Mucosa of descending colon (tissue), 3 donors: Measurements from ENCODE around the gene ENOX1. TPM values are rescaled to one million over a fixed set of nuclear protein-coding genes. Genes with fewer than 3 reads are reported as not detected.

Source experiments
- ATAC-seq: fragments of 200-7000 bp; cut with Tn5 transposase; one replicate; pipeline ENCODE4 v1.9.1; 2020; ENCODE audit warnings: mild to moderate bottlenecking, moderate library complexity
- DNase-seq, 3 donors: peaks; one replicate each; pipeline ENCODE4 v3.0.0-alpha.2; 2020
- H3K36me3 ChIP-seq: fragments of 200-600 bp; one replicate; pipeline ENCODE4 v1.8.0; 2021; ENCODE audit warnings: low read depth, mild to moderate bottlenecking
- H3K4me1 ChIP-seq: fragments of 200-600 bp; one replicate; pipeline ENCODE4 v1.8.0; 2021; ENCODE audit warnings: low read depth, mild to moderate bottlenecking
- H3K4me3 ChIP-seq: fragments of 200-600 bp; one replicate; pipeline ENCODE4 v1.8.0; 2021; ENCODE audit warnings: mild to moderate bottlenecking
- H3K9me3 ChIP-seq: fragments of 200-600 bp; one replicate; pipeline ENCODE4 v1.8.0; 2021; ENCODE audit warnings: mild to moderate bottlenecking
- intact Hi-C, 2 donors: fragments of 100-400 bp; cut with DNase I in 1 of 2; cut with micrococcal nuclease in 1 of 2; formaldehyde crosslinking; loops; one replicate each; pipeline versions ENCODE4 v1.11.0 to v1.11.1; 2022; cut with DNase I, micrococcal nuclease
- total RNA-seq, 3 donors: library from RNA; stranded (reverse); fragmentation: NEBNext Ultra II Directional in 2 of 3; extraction: Animal tissue kit (Norgen Biotek cat#: 25700) in 2 of 3; gene quantifications; one replicate each; pipeline versions ENCODE4 v1.2.1 to v1.2.4, GENCODE V29; 2021 to 2023
- TF ChIP-seq, protein P1 (sequence below): fragments of 200-600 bp; IDR thresholded peaks from one replicate; pipeline ENCODE4 v1.8.0; 2022; ENCODE audit warnings: antibody characterized with exemption, mild to moderate bottlenecking
- donor health status: DM: no; HTN: no; CAD: no; lungs with moderate emphysema.
- donor health status: DM: no; HTN: no; CAD: no.
- donor health status: DM: no; HTN: yes; CAD: no.

Gene ENOX1
- total RNA-seq, 3 donors from 2014 or later, result 0.35 to 9.8 (median 1.2) TPM

DNA sequence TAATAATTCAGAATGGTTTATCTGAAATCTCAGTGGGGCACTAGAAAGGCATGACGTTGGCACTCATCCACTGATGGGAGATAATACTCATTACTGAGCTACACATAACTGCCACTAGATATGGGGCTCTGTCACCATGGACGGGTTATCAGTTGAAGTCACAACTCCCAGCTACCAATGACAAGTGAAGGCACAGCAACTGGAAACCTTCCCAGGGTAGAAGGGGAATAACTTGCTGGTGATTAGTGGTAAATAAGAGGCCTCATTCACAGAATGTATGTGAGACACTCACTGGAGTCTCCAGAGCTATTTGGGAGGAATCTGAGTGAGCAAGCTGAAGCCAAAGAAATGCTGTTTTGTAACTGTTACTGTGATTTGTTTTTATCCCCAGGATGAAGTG lies 249.6 kb downstream of the ENOX1 start:
- H3K36me3 ChIP-seq, result no peaks in the 10 kb centered on the region
- ATAC-seq (no peak), DNase-seq (no peak)
- no peaks in the 10 kb centered on the region for H3K4me1 ChIP-seq
- TF ChIP-seq, protein P1, sequence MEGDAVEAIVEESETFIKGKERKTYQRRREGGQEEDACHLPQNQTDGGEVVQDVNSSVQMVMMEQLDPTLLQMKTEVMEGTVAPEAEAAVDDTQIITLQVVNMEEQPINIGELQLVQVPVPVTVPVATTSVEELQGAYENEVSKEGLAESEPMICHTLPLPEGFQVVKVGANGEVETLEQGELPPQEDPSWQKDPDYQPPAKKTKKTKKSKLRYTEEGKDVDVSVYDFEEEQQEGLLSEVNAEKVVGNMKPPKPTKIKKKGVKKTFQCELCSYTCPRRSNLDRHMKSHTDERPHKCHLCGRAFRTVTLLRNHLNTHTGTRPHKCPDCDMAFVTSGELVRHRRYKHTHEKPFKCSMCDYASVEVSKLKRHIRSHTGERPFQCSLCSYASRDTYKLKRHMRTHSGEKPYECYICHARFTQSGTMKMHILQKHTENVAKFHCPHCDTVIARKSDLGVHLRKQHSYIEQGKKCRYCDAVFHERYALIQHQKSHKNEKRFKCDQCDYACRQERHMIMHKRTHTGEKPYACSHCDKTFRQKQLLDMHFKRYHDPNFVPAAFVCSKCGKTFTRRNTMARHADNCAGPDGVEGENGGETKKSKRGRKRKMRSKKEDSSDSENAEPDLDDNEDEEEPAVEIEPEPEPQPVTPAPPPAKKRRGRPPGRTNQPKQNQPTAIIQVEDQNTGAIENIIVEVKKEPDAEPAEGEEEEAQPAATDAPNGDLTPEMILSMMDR, result no peak
- H3K9me3 ChIP-seq, result peaks cover 3% of the 10 kb centered on the region
- intact Hi-C loops, result no loop called here
- H3K4me3 ChIP-seq, result no peak overlapping the region

DNA sequence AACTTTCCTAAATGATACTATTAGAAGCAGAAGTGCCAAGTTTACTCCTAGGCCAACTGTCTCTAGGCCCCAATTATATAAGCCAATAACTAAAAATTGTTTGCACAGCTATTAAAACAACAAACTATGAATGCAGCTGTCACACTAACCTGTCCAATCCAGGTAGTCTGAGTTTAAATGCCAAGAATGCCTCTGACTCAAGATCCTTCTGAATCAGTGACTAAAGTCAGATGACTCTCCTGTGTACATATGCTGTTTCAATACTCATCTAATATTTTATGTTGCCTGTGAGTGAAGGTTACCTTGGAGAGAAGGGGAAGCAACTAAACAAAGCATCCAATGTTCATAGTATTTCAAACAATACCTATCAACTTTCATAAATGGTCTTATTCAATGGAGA lies 257.0 kb downstream of the ENOX1 start:
- Histone ChIP-seq H3K4me1 (no peaks in the 10 kb centered on the region), H3K36me3 (no peaks in the 10 kb centered on the region), H3K4me3 (no peak overlapping the region), H3K9me3 (no peaks in the 10 kb centered on the region)
- TF ChIP-seq, protein P1, result no peak
- ATAC-seq (no peak), DNase-seq (no peak)
- intact Hi-C loops, result no loop called here

DNA sequence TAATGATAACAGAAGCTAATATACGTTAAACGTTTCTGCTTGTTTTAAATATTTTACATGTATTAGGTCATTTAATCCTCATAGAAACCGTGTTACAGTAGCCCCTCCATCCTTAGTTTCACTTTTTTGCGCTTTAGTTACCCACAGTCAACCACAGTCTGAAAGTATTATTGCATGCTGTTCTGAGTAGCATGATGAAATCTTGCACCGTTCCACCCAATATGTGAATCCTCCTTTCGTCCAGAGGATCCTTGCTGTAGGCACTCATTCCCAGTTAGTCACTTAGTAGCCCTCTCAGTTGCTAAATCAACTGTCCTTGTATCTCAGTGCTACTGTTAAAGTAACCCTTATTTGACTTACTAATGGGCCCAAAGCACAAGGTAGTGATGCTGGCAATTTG lies 257.8 kb downstream of the ENOX1 start:
- no peak for ATAC-seq
- intact Hi-C loops, result no loop called here
- DNase-seq, result no peak
- TF ChIP-seq, protein P1, result no peak
- no peak overlapping the region for H3K4me3 ChIP-seq
- no peaks in the 10 kb centered on the region for H3K9me3 ChIP-seq
- H3K4me1 ChIP-seq, result no peaks in the 10 kb centered on the region
- no peaks in the 10 kb centered on the region for H3K36me3 ChIP-seq

DNA sequence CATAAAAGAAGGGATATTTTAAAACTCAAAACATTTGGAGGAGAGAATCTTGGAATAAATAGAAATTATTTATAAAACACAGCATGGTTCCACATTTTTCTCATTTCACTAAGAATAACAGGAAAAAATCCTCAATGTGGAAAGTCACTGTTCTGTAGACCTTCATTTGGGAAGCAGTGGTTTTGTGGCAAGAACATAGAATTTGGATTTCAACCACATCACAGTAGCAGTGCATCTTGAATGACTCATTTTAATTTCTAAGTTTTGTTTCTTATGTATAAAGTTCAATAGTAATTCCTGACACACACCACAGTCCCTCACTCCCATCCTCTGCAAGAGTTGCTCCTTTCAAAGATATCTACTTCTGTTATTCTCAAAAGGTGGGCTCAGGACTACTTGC lies 264.0 kb downstream of the ENOX1 start:
- Histone ChIP-seq H3K9me3 (no peaks in the 10 kb centered on the region), H3K4me1 (no peaks in the 10 kb centered on the region), H3K36me3 (no peaks in the 10 kb centered on the region), H3K4me3 (no peak overlapping the region)
- TF ChIP-seq, protein P1, result no peak
- ATAC-seq, result no peak
- no peak for DNase-seq
- intact Hi-C loops, result no loop called here

DNA sequence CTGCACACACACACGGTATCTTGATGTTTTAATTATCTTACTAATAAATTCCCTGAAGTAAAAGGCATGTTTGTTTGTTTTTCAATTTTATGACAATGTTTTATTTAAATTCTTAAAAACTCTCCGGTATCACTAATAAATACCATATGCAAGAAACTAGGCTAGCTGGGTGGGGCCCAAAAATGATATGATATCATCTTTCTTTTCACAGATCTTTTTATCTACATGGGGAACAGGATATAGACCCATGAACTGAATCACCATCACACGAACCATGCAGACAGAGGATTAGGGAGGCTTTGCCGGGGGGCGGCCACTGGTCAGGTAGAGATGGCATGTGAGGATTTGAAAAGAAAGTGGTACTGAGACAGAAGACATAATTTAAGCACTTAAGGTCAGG lies 266.4 kb downstream of the ENOX1 start:
- Histone ChIP-seq H3K36me3 (no peaks in the 10 kb centered on the region), H3K4me3 (no peak overlapping the region), H3K9me3 (no peaks in the 10 kb centered on the region), H3K4me1 (no peaks in the 10 kb centered on the region)
- intact Hi-C loops, result no loop called here
- ATAC-seq (no peak), DNase-seq (no peak)
- TF ChIP-seq, protein P1, result no peak

DNA sequence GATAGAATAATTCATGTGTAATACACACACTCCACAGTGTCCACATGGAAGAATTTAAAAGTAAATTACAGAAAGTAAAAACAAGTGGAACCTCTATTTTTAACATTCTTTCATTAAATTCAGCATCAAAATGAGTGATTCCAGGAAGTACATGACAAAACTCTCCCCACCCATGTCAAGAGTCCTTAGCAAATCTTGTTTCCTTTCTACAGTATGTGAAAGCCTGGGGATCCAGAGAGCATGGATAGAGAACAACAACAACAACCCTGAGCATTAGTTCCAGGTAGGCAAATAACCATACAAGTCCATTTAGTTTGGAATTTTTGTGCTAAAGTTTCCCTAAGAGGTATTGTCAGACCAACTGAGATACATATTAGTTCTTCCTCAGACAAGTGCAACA lies 267.9 kb downstream of the ENOX1 start:
- TF ChIP-seq, protein P1, result no peak
- no peak overlapping the region for H3K4me3 ChIP-seq
- DNase-seq (no peak), ATAC-seq (no peak)
- H3K4me1 ChIP-seq, result no peaks in the 10 kb centered on the region
- intact Hi-C loops, result no loop called here
- no peaks in the 10 kb centered on the region for H3K9me3 ChIP-seq
- H3K36me3 ChIP-seq, result no peaks in the 10 kb centered on the region
